Sigmoid colon (tissue), 4 donors: ENCODE data around the gene RINL.

Experiments used
- EP300 ChIP-seq, 4 donors: sonication (generic); formaldehyde crosslinking; IDR thresholded peaks; one replicate each; pipeline ENCODE4 v1.6.1; 2017; ENCODE audit warnings: antibody characterized with exemption in 4 of 4
- POLR2A ChIP-seq, 2 donors: fragments of 450-650 bp; IDR thresholded peaks; one replicate each; pipeline ENCODE4 v1.6.1; 2016; ENCODE audit warnings: antibody characterized with exemption in 2 of 2, mild to moderate bottlenecking in 2 of 2, moderate library complexity in 2 of 2
- POLR2AphosphoS5 ChIP-seq, 4 donors: sonication (generic); formaldehyde crosslinking; IDR thresholded peaks; one replicate each; pipeline ENCODE4 v1.6.1; 2017; ENCODE audit warnings: antibody characterized with exemption in 4 of 4
- TF ChIP-seq, protein P1 (sequence below), 4 experiments: fragments of 450-650 bp in 3 of 4; fragments of 200-600 bp in 1 of 4; IDR thresholded peaks; one replicate each; pipeline ENCODE4 v1.5.1; 2016 to 2019; ENCODE audit warnings: antibody characterized with exemption in 4 of 4, mild to moderate bottlenecking in 3 of 4, moderate library complexity in 2 of 4

DNA sequence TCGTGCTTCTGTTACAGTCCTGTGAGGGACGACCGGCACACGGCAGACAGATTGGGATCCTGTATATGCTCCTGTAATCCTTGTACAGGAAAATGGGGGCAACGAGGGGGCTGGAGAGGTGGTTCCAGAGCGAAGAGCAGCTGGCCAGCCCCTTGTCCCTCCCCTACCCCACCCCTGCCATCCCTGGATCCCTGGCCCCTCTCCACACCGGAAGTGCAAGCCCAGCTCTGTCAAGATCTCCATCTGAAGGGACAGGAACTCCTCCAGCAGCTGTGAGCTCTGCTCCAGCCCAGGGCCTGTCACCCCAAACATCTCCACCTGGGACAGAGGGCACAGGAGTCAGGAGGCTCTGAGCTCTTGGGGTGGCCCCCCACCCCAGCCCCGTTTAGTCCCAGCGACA, 39.4 kb upstream of the RINL start:
- TF ChIP-seq, protein P1, sequence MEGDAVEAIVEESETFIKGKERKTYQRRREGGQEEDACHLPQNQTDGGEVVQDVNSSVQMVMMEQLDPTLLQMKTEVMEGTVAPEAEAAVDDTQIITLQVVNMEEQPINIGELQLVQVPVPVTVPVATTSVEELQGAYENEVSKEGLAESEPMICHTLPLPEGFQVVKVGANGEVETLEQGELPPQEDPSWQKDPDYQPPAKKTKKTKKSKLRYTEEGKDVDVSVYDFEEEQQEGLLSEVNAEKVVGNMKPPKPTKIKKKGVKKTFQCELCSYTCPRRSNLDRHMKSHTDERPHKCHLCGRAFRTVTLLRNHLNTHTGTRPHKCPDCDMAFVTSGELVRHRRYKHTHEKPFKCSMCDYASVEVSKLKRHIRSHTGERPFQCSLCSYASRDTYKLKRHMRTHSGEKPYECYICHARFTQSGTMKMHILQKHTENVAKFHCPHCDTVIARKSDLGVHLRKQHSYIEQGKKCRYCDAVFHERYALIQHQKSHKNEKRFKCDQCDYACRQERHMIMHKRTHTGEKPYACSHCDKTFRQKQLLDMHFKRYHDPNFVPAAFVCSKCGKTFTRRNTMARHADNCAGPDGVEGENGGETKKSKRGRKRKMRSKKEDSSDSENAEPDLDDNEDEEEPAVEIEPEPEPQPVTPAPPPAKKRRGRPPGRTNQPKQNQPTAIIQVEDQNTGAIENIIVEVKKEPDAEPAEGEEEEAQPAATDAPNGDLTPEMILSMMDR (IDR thresholded peaks at IDR 0.05): no peak
- TF ChIP-seq POLR2A (IDR thresholded peaks at IDR 0.05) (no peak), POLR2AphosphoS5 (IDR thresholded peaks at IDR 0.05) (no peak), EP300 (IDR thresholded peaks at IDR 0.05) (no peak)
